GM12878 (cell line): ENCODE data around the gene RMP24.

Experiments used
- GATAD2B ChIP-seq: fragments of 450-650 bp; conservative IDR thresholded peaks from 2 replicates; pipeline ENCODE4 v1.6.1; 2017; ENCODE audit warnings: low read depth, mild to moderate bottlenecking, moderate library complexity
- HCFC1 ChIP-seq: fragments of 150-350 bp; IDR thresholded peaks from 2 replicates; pipeline ENCODE4 v1.6.1; 2014; ENCODE audit warnings: low read length
- NBN ChIP-seq: fragments of 450-650 bp; IDR thresholded peaks from 2 replicates; pipeline ENCODE4 v1.6.1; 2016
- POU2F2 ChIP-seq: IDR thresholded peaks from 3 replicates; pipeline ENCODE4 v1.6.1; 2011; ENCODE audit warnings: low read depth, mild to moderate bottlenecking, low read length, borderline replicate concordance
- SP1 ChIP-seq: IDR thresholded peaks from one replicate; pipeline ENCODE4 v1.6.1; 2011; ENCODE audit warnings: low read depth, low read length
- YY1 ChIP-seq: IDR thresholded peaks from 2 replicates; pipeline ENCODE4 v1.6.1; 2011; ENCODE audit warnings: low read depth, mild to moderate bottlenecking, low read length
- ZNF24 ChIP-seq: fragments of 450-650 bp; IDR thresholded peaks from 2 replicates; pipeline ENCODE4 v1.6.1; 2017; ENCODE audit warnings: antibody characterized with exemption, mild to moderate bottlenecking
- TF ChIP-seq, protein P1 (sequence below): fragments of 450-650 bp; formaldehyde crosslinking; IDR thresholded peaks from 2 replicates; pipeline ENCODE4 v1.4.0; 2022; ENCODE audit warnings: mild to moderate bottlenecking, moderate library complexity
- TF ChIP-seq, protein P2 (sequence below): fragments of 450-650 bp; conservative IDR thresholded peaks from 2 replicates; pipeline ENCODE4 v1.6.1; 2017; ENCODE audit warnings: mild to moderate bottlenecking, moderate library complexity

Gene RMP24

GRCh38 chr18:35972197-35973000 is at the start of gene RMP24 (continued):
- TF ChIP-seq, protein P1, sequence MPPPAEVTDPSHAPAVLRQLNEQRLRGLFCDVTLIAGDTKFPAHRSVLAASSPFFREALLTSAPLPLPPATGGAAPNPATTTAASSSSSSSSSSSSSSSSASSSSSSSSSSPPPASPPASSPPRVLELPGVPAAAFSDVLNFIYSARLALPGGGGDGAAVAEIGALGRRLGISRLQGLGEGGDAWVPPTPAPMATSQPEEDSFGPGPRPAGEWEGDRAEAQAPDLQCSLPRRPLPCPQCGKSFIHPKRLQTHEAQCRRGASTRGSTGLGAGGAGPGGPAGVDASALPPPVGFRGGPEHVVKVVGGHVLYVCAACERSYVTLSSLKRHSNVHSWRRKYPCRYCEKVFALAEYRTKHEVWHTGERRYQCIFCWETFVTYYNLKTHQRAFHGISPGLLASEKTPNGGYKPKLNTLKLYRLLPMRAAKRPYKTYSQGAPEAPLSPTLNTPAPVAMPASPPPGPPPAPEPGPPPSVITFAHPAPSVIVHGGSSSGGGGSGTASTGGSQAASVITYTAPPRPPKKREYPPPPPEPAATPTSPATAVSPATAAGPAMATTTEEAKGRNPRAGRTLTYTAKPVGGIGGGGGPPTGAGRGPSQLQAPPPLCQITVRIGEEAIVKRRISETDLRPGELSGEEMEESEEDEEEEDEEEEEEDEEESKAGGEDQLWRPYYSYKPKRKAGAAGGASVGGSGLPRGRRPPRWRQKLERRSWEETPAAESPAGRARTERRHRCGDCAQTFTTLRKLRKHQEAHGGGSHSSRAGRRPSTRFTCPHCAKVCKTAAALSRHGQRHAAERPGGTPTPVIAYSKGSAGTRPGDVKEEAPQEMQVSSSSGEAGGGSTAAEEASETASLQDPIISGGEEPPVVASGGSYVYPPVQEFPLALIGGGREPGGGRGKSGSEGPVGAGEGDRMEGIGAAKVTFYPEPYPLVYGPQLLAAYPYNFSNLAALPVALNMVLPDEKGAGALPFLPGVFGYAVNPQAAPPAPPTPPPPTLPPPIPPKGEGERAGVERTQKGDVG: no peak
- peak; percentile 84 for TF ChIP-seq YY1
- TF ChIP-seq POU2F2: no peak
- TF ChIP-seq SP1: peak; percentile 76
- peak; percentile 84; the same call in 1 of the 2 replicates for TF ChIP-seq NBN
- TF ChIP-seq ZNF24: 0 out of 2 replicates have a peak, but pooled peaks have one; percentile 37
- TF ChIP-seq, protein P2, sequence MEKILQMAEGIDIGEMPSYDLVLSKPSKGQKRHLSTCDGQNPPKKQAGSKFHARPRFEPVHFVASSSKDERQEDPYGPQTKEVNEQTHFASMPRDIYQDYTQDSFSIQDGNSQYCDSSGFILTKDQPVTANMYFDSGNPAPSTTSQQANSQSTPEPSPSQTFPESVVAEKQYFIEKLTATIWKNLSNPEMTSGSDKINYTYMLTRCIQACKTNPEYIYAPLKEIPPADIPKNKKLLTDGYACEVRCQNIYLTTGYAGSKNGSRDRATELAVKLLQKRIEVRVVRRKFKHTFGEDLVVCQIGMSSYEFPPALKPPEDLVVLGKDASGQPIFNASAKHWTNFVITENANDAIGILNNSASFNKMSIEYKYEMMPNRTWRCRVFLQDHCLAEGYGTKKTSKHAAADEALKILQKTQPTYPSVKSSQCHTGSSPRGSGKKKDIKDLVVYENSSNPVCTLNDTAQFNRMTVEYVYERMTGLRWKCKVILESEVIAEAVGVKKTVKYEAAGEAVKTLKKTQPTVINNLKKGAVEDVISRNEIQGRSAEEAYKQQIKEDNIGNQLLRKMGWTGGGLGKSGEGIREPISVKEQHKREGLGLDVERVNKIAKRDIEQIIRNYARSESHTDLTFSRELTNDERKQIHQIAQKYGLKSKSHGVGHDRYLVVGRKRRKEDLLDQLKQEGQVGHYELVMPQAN: peak; percentile 61
- TF ChIP-seq HCFC1: peak; percentile 82
- 0 out of 2 replicates have a peak, but pooled peaks have one; percentile 54 for TF ChIP-seq GATAD2B
